GM23338 (cell line): ENCODE results near the gene BAIAP2. TPM values are rescaled to one million over a fixed set of nuclear protein-coding genes. Genes with fewer than 3 reads are reported as not detected.

Experiments used
- ATAC-seq: fragments of 200-7000 bp; cut with Tn5 transposase; 3 replicates; pipeline ENCODE4 v1.9.1; 2020
- DNase-seq: peaks from one replicate; pipeline ENCODE4 v3.0.0-alpha.2; 2015; ENCODE audit warnings: low spot score
- H2AFZ ChIP-seq: fragments of 200-600 bp; sonication (generic); 2 replicates; pipeline ENCODE4 v1.8.0; 2016; ENCODE audit warnings: antibody characterized with exemption, mild to moderate bottlenecking, moderate library complexity
- H3F3A ChIP-seq: fragments of 200-600 bp; sonication (generic); replicated peaks from 2 replicates; pipeline ENCODE4 v1.8.0; 2017; ENCODE audit warnings: antibody characterized with exemption, mixed run types, low read depth
- H3K27ac ChIP-seq: fragments of 200-600 bp; sonication (generic); 2 replicates; pipeline ENCODE4 v1.6.1; 2016; ENCODE audit warnings: low read depth
- H3K27me3 ChIP-seq: fragments of 200-600 bp; sonication (generic); 2 replicates; pipeline ENCODE4 v1.8.0; 2016; ENCODE audit warnings: mild to moderate bottlenecking, mixed run types, moderate library complexity; ENCODE audit not compliant: insufficient read depth
- H3K36me3 ChIP-seq: fragments of 200-600 bp; sonication (generic); 2 replicates; pipeline ENCODE4 v1.8.0; 2016; ENCODE audit warnings: mild to moderate bottlenecking; ENCODE audit not compliant: insufficient read depth
- H3K4me1 ChIP-seq: fragments of 200-600 bp; sonication (generic); 2 replicates; pipeline ENCODE4 v1.8.0; 2016; ENCODE audit warnings: mild to moderate bottlenecking, moderate library complexity; ENCODE audit not compliant: insufficient read depth
- H3K4me2 ChIP-seq: fragments of 200-600 bp; sonication (generic); 2 replicates; pipeline ENCODE4 v1.7.1; 2017; ENCODE audit warnings: mixed run types
- H3K4me3 ChIP-seq: fragments of 200-600 bp; sonication (generic); 2 replicates; pipeline ENCODE4 v1.6.1; 2016; ENCODE audit warnings: mixed run types
- H3K79me2 ChIP-seq: fragments of 200-600 bp; sonication (generic); replicated peaks from 2 replicates; pipeline ENCODE4 v1.8.0; 2017; ENCODE audit warnings: mild to moderate bottlenecking; ENCODE audit not compliant: insufficient read depth
- H3K9me2 ChIP-seq: fragments of 200-600 bp; sonication (generic); 2 replicates; pipeline ENCODE4 v1.8.0; 2017; ENCODE audit not compliant: insufficient read depth
- H4K20me1 ChIP-seq: fragments of 200-600 bp; sonication (generic); replicated peaks from 2 replicates; pipeline ENCODE4 v1.8.0; 2017; ENCODE audit warnings: mild to moderate bottlenecking; ENCODE audit not compliant: insufficient read depth
- H3K27ac Mint-ChIP-seq: 2 replicates; pipeline ENCODE4 v1.8.0; 2020; ENCODE audit warnings: inconsistent platforms, mild to moderate bottlenecking, moderate library complexity, mixed read lengths
- H3K27me3 Mint-ChIP-seq: 3 replicates; pipeline ENCODE4 v1.8.0; 2022; ENCODE audit warnings: low read depth, mild to moderate bottlenecking, moderate library complexity, mixed read lengths, inconsistent platforms; ENCODE audit not compliant: insufficient read depth, poor library complexity
- H3K36me3 Mint-ChIP-seq: 3 replicates; pipeline ENCODE4 v1.8.0; 2021; ENCODE audit warnings: low read depth, mild to moderate bottlenecking, inconsistent platforms, moderate library complexity, mixed read lengths
- H3K4me1 Mint-ChIP-seq: 3 replicates; pipeline ENCODE4 v1.8.0; 2020; ENCODE audit warnings: mild to moderate bottlenecking, inconsistent platforms, mixed read lengths
- H3K4me3 Mint-ChIP-seq: 3 replicates; pipeline ENCODE4 v1.8.0; 2021; ENCODE audit warnings: moderate library complexity, mild to moderate bottlenecking, inconsistent platforms, mixed read lengths
- H3K9me3 Mint-ChIP-seq: 3 replicates; pipeline ENCODE4 v1.8.0; 2020; ENCODE audit warnings: moderate library complexity, mild to moderate bottlenecking, inconsistent platforms, mixed read lengths
- ETS1 ChIP-seq: IDR thresholded peaks from 2 replicates; pipeline ENCODE4 v1.6.1; 2016; ENCODE audit warnings: antibody characterized with exemption
- EZH2 ChIP-seq: fragments of 200-600 bp; sonication (generic); IDR thresholded peaks from one replicate; pipeline ENCODE4 v1.8.0; 2017; ENCODE audit warnings: antibody characterized with exemption, mild to moderate bottlenecking, low read depth; ENCODE audit not compliant: unreplicated experiment
- EZH2phosphoT487 ChIP-seq: fragments of 200-600 bp; sonication (generic); IDR thresholded peaks from one replicate; pipeline ENCODE4 v1.8.1; 2018; ENCODE audit warnings: antibody characterized with exemption; ENCODE audit not compliant: unreplicated experiment
- NANOG ChIP-seq: IDR thresholded peaks from 2 replicates; pipeline ENCODE4 v1.6.1; 2016; ENCODE audit warnings: antibody characterized with exemption, borderline replicate concordance
- POLR2AphosphoS5 ChIP-seq: IDR thresholded peaks from 2 replicates; pipeline ENCODE4 v1.6.1; 2016; ENCODE audit warnings: antibody characterized with exemption, low read depth
- REST ChIP-seq: IDR thresholded peaks from one replicate; pipeline ENCODE4 v1.6.1; 2018; ENCODE audit warnings: antibody characterized with exemption; ENCODE audit not compliant: unreplicated experiment
- STAT1 ChIP-seq: IDR thresholded peaks from one replicate; pipeline ENCODE4 v1.6.1; 2016; ENCODE audit warnings: antibody characterized with exemption; ENCODE audit not compliant: unreplicated experiment
- ZNF114 ChIP-seq: fragments of 250-450 bp; sonication (Bioruptor Pico); IDR thresholded peaks from 2 replicates; pipeline ENCODE4 v1.5.0; 2020; ENCODE audit warnings: mild to moderate bottlenecking, moderate library complexity
- ZNF331 ChIP-seq: fragments of 250-450 bp; sonication (Bioruptor Pico); IDR thresholded peaks from 2 replicates; pipeline ENCODE4 v1.5.0; 2020; ENCODE audit warnings: low read depth, mild to moderate bottlenecking, moderate library complexity
- polyA plus RNA-seq: library from polyadenylated mRNA; unstranded; fragments of >200 nt; fragmentation: Nextera tagmentation; extraction: Ambion mirVana; gene quantifications from 2 replicates; pipeline ENCODE4 v1.2.1, GENCODE V29; 2016
- total RNA-seq: library from RNA; depleted of rRNA; stranded (reverse); fragments of >200 nt; shearing (Covaris generic); gene quantifications from 2 replicates; pipeline ENCODE4 v1.2.3, GENCODE V29; 2014

Gene BAIAP2
- total and polyA plus RNA-seq, 2 experiments from 2014 or later, result 21.7 to 22.7 TPM

GRCh38 chr17:81111066-81111465, 76.1 kb downstream of the BAIAP2 start:
- no peak overlapping the region for H3K27ac ChIP-seq
- TF ChIP-seq STAT1 (no peak), NANOG (no peak), EZH2 (no peak), POLR2AphosphoS5 (no peak), ETS1 (no peak), ZNF331 (no peak)
- H3K9me2 ChIP-seq, result no peaks in the 10 kb centered on the region
- H2AFZ ChIP-seq, result no peak overlapping the region
- Mint-ChIP-seq H3K27me3 (peaks cover 8% of the 10 kb centered on the region), H3K9me3 (no peaks in the 10 kb centered on the region), H3K36me3 (no peaks in the 10 kb centered on the region), H3K4me1 (no peaks in the 10 kb centered on the region), H3K4me3 (no peak overlapping the region), H3K27ac (no peak overlapping the region)
- no peaks in the 10 kb centered on the region for H3F3A ChIP-seq
- ATAC-seq (no peak), DNase-seq (no peak)
- no peak overlapping the region for H3K4me2 ChIP-seq
- no peaks in the 10 kb centered on the region for H3K79me2 ChIP-seq
- H3K4me3 ChIP-seq, result no peak overlapping the region
- H3K4me1 ChIP-seq, result no peaks in the 10 kb centered on the region
- H4K20me1 ChIP-seq, result no peaks in the 10 kb centered on the region
- no peaks in the 10 kb centered on the region for H3K36me3 ChIP-seq
- H3K27me3 ChIP-seq, result no peaks in the 10 kb centered on the region

- no peaks in the 10 kb centered on the region for H3K36me3 ChIP-seq
- Mint-ChIP-seq H3K4me1 (peaks cover 3% of the 10 kb centered on the region; the same call in 2 of the 3 replicates), H3K4me3 (no peak overlapping the region), H3K9me3 (no peaks in the 10 kb centered on the region), H3K27me3 (peaks cover 8% of the 10 kb centered on the region), H3K36me3 (no peaks in the 10 kb centered on the region), H3K27ac (no peak overlapping the region)
- H3K9me2 ChIP-seq, result no peaks in the 10 kb centered on the region
- no peaks in the 10 kb centered on the region for H3F3A ChIP-seq
- no peak for ATAC-seq
- no peaks in the 10 kb centered on the region for H3K4me1 ChIP-seq
- H2AFZ ChIP-seq, result no peak overlapping the region
- DNase-seq, result no peak
- TF ChIP-seq ZNF114 (no peak), ZNF331 (no peak), STAT1 (no peak), EZH2phosphoT487 (no peak), REST (no peak), EZH2 (no peak)
- no peaks in the 10 kb centered on the region for H3K79me2 ChIP-seq
- no peak overlapping the region for H3K4me3 ChIP-seq
- no peaks in the 10 kb centered on the region for H3K27me3 ChIP-seq
- H4K20me1 ChIP-seq, result no peaks in the 10 kb centered on the region
- H3K4me2 ChIP-seq, result no peak overlapping the region
- no peak overlapping the region for H3K27ac ChIP-seq
Observed at GRCh38 chr17:81112450-81112849, 77.5 kb downstream of the BAIAP2 start.
